Measurements from ENCODE around the gene VGF.

VGF gene

DNA sequence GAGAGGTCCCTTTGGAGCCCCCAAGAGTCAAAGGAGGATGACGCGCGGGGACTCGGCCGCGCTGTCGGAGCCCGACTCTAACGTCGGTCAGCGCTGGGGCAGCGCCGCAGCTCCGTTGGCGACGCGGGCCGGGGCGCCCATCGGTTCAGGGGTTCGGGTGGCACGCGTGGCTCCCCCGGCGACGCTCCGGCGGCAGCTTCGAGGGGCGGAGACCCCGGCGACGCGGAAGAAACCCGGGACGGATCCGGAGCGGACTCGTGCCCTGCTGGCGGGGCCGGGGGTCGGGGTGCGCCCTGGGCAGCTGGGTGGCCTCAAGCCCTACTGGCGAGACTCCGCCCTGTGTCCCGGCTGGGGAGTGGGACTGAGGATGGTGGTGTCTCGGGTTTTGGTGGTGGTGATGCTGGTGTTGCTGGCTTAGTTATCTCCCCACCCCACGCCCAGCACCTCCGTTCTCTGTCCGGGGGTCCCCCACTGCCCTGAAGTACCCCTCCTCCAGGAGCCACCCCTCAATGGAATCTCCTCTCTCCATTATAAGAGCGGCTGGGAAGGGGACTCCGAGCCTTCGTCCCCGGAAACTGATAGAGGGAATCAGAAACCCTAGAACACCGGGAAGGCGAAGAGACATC lies 14.9 kb upstream of the VGF start, which contains the start of gene NAT16:
Gene NAT16, minus strand, starts transcription at position 164 of the 626 bp plus-strand sequence. CDS start 5,486 bp downstream, outside the sequence.
- no peak for DNase-seq

DNA sequence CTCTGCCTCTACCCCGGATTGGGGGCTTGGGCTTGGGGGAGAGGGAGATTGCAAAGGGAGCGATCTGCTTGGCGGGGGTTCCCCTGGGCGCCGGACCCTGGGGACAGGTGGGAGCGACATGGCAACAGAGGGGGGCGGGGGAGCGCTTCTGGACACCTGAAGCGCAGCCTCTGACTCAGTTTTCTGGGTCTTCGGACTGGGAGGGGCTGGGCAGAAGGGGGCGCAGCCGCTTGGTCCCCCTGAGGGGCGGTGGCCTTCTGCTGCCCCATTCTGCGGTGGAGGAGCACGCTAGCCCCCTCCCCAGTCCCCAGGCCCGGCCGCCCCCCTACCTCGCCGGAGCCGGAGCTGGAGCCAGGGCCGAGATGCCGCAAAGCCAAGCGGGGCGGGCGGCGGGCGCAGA lies 14.3 kb upstream of the VGF start:
- DNase-seq: no peak

DNA sequence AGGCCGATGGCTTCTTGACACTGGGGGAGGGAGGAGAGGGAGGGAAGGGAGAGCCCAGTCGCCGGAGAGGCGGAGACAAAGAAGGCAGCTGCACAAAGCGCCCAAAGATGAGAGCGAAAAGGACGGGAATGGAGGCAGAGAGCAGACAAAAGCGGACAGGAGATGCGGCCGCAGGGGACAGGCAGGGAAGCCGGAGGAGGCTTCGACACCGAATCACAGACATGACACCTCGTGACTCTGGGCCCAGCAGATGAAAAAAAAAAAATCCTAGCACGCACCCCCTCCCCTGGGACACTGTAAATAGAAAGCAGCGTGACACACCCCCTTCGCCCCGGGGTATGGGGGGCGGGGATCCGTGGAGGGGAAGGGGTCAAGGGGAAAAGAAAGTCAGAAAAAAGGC lies 13.7 kb upstream of the VGF start:
- no peak for DNase-seq

DNA sequence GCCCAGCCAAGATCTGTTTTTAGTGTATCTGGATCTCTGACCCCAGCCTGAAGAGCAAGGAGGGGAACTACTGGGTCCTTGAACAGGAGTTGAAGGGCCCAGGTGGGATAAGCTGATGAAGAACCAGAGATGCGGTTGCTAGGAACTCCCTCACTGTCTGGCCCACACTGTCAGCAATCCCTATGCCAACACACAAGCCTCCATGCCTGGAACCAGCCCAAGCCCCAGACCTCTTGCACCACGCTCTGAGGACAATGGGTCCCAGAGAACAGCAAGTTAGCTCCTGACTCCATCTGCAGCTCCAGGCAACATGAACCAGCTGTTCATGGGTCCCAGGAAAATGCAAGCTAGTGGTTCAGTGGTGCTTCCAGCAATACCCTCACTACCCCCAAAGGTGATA lies 12.3 kb upstream of the VGF start:
- DNase-seq: no peak

DNA sequence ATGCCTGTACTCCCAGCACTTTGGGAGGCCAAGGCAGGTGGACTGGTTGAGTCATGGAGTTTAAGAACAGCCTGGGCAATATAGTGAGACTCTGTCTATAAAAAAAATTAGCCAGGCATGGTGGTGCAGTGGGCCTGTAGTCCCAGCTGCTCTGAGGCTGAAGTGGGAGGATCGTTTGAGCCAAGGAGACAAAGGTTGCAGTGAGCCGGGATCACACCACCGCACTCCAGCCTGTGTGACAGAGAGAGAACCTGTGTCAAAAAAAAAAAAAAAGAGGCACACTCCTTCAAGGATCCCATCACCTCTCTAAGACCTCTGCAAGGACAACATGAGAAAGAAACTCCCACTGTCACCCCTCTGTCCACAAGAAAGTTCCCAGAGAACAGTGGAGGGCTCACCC lies 10.3 kb upstream of the VGF start:
- DNase-seq: no peak

DNA sequence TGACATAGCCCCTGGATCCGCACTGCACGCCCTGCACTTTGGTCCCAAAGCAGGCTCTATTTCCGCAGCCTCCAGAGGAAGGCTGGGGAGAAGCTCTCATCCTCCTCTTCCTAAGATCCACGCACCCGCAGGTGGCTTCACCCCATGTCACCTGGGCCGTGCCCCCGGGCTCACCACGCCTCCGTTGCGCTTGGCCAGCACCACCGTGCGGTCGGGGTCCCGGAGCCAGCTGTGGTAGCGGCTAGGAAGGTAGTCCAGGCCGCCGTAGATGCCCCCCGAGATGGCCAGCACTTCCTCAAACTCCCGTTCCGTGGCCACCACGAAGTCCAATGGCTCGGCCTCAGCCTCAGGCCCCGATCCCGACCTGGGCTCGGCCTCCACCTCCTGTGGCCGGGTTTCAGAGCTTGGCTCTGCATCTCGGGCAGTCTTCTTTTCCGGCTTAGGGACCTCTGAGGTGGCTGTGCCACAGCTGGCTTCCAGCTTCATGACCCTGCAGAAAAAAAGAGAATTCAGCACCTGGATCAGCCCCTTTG lies 9.0 kb upstream of the VGF start:
- DNase-seq: no peak

DNA sequence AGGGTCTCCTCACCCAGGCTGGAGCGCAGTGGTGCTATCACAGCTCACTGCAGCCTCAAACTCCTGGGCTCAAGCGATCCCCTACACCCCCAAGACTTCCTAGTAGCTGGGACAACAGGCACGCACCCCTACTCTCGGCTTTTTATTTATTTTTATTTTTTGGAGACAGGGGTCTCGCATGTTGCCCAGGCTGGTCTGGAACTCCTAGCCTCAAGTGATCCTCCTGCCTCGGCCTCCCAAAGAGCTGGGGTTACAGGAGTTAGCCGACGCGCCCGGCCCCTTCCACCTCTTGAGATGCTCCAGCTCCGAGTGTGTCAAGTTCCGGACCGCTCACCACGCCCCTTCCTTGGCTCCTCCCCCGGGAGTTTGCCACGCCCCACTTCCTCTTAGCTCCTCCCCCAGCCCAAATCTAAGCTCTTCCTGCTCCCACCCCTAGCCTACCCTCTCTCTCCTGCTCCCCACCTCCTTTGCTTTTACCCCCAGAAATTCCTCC lies 8.4 kb upstream of the VGF start:
- DNase-seq: peak; percentile 24

DNA sequence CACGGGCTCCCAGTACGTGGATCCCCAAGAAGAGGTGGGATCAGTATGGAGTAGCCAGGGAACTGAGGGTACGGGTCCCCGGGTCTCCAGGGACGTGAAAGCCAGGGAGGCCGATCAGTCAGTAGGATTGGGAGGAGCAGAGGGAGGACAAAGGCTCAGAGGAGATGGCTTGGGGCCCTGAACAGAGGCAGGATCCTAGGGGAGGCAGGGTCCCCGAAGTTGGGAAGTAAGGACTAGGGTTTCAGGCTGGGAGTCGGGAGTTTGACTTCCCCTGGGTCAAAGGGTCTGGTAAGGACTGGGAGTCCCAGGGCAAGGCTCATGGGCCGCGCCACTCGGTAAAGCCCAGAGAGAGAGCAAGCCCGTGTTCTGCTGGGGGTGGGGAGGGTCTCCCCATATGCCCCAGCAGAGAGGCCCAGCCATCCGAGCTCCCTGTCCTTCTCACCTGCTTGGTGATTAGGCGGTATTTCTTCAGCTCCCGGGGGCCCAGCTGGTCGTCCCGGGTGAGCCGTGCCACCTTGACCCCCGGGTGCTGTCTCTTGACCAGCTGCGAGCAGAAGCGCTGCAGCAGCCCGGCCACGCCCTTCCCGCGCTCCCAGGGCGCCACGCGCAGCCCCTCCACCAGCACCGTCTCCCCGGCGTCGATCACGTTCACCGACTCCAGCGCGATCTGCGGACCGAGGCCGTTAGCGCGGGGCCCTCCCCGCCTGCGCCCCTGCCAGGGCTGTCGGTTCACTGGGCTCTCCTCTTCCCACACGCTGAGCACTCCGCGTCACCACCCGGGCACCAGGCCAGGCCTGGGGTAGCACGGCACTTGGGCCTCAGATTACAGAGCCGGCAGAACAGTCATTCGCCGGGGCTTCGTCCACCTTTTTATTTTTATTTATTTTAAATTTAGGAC lies 7.7 kb upstream of the VGF start:
- DNase-seq: peak; percentile 72

DNA sequence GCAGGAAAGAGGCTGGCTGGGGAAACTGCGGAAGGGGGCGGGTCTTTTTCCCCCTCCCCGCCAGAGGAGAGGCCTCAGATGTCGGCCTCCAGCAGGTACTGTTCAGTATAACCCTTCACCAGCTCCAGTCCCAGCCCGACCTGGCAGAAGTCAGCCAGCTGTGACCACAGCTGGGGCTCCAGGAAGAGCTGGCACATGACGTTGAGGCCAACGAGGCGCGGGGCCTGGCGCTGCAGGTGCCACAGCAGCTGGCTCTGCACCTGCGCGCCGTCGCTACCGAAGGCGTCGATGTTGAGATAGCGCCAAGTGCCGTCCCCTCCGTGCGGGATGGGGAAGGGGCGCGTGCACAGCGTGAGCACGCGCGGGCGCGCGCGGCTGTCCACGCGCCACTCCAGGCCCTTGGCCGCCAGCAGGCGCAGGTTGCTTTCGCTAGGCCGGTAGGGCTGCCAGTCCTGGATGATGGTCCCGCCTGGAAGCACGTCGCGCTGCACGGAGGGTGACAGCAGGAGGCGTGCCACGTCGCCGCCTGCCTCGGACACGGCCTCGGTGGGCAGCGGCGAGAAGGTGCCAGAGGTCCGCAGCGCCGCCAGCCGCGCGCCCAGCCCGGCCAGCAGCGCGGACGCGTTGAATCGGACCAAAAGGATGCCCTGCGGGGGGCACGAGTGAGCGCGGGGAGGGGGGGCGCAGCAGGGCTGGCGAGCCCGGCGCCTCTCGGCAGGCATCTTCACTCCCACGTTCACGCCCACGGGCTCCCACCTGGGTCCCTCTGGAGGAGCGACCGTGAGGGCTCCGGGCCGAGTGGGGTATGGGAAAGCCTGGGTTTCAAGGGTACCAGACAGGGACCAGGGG lies 6.9 kb upstream of the VGF start:
- no peak for DNase-seq

DNA sequence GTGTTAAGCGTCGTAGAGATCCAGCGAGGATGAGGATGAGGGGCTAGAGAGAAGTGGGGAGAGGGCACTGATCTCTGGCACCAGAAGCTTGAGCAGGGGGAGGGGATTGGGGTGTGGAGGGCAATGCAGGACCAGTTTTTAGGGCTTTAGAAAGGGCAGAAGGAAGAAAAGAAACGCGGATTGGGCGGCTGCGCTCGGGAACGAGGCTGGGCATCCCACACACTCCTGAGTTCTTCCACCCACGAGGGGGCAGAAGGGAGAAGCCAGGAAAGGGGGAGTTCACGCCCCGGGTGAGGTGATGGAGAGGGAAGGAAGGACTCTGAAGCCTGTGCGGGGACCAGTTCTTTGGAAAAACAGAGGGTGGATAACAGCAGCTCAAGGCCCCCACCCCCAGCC lies 6.1 kb upstream of the VGF start:
- DNase-seq: no peak

DNA sequence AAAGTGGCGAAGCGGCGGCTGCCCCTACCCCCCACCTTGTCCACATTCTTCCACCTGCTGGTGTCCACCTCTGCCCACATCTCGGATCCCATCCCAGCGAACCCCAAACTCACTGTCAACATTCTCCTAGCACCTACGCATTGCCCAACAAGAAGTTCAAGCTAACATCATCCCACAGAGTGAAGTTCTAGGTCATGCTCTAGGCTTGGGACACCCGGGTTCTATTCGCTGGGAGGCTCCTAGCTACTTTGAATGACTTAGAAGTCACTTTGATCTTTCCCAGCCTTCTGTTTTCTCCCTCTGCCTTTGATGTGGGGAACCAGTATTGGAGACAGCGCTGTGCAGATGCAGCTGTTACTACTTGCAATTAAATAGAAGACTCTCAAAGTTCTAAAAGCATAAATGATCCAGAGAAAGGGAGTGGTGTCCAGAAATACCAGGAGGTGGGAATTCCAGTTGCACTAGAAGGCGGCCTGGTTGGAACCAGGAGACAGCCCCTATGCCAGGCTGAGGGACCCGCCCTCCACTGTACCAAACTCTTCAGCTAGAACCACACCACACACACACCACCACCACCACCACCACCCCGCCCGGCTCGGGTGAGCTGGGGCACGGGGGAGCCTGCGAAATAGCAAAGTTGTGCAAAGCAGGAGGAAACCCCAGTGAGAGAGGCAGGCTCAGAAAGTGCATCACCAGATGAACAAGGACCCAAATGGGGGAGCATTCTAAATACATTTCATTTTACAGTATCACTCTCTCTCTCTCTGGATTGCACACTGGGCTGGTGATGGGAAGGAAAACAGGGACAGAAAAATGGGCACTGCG lies 5.5 kb upstream of the VGF start:
- no peak for DNase-seq

DNA sequence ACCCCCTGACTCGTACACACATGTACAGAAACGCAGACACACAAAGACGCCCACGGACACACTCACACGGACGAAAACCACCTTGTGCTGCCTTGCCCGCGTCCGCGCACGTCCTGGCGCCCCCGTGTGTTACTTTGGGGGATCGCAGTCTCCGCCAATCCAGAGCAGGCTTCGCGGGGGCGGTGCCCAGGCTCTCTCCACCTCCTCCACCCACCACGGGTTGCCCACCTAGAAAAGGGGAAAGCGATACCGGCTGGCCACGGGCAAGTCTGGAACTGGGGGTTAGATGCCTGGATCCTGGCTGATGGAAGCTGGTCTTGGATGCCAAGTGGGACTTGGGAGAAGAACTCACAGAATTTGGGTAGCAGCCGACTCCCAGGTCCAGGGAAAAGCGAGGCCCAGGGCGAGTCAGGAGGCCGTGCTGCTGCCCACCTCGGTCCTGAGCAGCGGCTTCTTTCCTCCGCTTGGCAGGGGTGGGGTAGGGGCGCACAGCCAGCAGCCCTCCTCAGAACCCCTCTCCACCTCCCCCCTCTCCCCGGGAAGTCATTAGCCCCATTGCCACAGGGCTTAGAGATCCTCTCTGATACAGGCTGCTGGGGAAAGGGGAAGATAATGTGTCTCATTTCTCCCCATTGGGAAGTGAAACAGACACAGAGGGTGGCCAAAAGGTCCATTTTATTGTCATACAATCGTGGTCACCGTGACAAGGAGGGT lies 4.6 kb upstream of the VGF start:
- peak; percentile 44 for DNase-seq

DNA sequence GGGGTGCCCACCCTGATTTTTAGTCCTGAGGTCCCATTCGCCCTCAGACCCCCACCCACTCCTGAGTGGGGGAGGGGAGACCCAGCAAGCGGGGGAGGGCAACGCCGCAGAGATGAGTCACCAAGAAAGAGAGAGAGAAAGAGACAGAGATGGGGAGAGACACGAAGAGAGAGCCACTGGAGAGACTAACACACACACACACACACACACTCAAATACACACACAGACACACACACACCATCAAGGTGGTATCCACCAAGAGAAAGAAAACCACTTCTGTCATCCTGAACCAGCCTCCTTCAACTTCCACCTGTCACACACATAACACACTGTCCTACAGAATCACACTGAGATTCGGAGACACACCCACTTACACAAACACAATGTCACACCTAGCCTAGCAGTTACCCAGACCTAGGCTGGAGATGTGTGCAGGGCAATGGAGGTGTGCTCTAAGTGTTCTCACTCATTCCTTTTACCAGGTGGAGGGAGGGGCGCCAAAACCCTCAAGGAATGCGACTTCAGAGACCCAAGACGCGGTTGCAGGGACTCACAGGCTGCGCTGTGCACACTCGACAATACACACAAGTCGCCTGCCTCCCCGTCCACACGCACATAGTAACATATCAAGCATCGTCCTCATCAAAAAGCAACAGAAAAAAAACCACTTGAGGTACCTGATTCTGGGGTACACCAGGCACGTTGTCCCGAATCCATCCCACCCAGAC lies 3.9 kb upstream of the VGF start:
- DNase-seq: no peak

DNA sequence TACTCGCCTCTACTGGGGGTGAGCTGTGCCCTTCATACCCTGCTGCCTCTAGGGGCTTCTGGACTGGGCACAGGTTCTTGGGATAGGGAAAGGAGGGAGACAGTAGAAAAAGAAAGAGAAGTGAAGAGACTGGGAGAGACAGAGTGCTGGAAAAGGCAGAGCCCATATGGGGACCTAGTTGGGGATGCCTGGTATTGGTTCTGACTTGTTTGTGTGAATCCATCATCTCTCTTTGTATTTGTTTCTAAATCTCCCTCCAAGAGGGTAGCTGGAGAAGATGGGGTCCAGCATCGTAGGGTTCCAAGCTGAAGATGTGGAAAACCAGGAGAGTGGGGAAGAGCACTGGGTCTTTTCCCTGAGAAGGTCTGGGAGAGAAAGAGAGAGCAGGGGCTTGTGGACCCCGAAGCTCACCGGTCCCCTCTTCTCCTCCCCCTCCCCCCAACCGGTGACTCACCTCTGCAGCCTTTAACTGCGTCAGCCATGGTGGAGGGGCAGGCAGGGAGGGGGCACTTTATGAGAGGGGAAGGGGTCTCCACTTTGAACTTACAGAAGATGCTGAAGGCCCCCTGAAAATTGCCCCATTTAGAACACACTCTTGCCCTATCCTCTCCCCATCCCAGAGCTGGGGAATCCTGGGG lies 3.2 kb upstream of the VGF start:
- DNase-seq: no peak

DNA sequence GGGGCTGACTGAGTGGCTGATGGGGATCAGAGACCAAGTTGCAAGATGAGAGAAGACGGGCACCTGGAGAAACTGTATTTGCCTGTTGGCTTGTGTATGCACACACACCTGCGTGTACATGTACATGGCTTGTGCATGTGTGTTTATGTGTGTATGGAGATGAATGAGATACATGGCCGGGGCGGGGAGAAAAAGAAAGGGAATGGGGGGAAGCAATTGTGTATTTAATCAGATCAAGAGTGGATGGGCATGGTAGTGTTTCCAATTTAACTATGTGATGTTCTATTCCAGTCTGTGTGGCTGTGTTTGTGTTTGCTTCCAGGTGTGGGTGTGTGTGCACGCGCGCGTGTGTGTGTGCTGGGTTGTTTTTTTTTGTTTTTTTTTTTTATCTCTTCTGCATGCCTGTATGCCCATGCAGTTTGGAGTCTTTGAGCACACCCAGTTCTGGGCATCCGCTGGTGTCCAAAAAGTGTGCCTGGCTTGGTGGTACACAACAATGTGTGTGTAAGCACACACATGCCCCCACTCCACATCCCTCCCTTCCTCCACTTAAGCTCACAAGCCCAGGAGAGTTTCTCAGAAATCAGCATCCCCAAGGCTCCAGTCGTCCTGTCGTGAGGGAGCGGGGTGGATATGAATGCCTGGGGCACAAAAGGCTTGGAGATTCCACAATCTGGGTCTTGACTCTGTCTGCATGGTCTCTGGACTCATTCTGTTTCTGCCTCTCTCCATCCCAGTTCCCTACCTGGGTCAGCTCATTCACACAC lies 2.5 kb upstream of the VGF start:
- no peak for DNase-seq

DNA sequence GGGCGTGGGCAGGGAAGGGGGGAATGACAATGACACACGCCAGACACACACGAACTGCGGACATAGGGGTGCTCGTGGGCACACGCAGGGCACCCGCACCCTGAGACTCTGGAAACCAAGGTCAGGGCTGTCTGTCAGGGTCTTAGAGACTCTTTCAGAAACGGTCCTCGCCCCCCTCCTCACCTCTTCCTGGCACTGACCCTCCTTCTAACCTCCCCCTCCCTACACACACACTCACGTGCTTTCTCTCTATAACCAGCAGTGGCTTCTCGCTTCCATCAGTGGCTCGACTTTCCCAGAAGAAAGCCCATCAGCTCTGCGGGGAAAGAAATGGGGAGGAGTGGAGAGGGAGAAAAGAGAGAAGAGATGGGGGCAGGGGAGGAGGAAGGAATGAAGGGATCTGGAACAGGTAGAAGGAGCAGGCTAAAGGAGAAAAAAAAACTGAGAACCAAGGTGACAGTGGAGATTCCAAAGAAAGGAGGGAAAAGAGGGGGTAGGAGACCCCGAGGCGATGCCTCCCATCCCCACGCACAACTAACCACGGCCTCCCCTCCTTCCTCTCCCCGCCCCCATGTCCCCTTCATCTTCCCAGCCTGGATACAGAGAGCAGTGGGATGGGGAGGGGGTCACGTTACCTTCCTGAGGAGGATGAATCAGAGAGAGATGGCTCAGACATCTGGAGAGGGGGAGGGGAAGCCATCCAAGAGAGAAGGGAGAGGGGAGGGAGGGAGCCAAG lies 1.7 kb upstream of the VGF start:
- DNase-seq: no peak

DNA sequence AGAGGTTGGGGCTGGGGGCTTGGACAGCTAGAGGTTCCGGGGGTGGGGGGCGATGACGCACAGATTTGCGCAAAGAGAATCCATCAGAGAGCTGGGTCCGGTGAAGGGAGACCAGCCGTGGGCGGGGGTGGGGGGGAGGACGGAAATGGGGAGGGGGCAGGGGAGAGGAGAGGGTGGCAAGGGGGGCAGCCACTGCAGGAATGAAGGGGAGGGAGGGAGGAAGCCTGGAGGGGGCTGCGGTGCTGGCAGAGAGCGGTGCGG lies 1.2 kb upstream of the VGF start:
- DNase-seq: no peak

DNA sequence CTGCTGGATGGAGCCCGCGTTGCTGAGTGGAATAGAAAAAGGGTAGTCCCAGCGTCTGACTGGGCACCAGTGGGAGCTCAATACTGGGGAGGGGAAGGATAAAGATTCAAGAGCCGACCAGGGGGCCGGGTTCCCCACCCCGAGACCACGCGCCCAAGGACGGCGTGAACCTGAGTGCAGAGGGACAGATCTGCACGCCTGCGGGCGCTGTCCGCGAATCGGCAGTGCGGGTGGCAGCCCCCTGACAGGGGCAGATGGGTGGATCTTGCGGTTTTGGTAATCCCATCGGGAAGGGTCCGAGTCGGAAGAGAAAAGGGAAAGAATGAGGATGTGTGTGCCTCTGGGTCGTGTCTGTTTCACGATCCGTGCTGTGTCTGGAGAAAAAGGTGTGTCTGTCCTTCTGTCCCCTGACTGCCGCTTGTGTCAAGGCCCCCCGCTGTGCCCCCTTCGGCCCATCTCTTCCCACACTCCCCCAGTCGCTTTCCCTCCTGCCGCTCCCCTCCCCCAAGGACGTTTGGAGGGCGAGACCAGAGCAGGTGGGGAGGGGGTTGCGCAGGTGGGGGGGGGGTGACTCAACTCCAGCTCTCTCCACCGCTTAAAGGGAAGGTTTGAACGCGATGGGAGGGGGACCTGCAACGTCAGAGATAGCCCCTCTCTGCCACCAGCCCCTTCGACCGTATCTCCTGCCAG lies 734 bp upstream of the VGF start:
- DNase-seq: no peak
